Activated naive CD4-positive, alpha-beta T cell treated with anti-CD3 and anti-CD28 coated beads for 36 hours (primary cell): ENCODE measurements around the gene GLIS2. TPM values are rescaled to one million over a fixed set of nuclear protein-coding genes. Genes with fewer than 3 reads are reported as not detected.

Source experiments
- CTCF ChIA-PET: fragments of 350-600 bp; sonication (Branson Sonifier 250); formaldehyde crosslinking; loops from one replicate; lab custom pipeline; 2021; ENCODE audit warnings: antibody characterized with exemption; lab: Charles Lee
- DNase-seq: peaks from one replicate; pipeline ENCODE4 v3.0.0-alpha.2; 2020
- H3K27ac Mint-ChIP-seq: one replicate; pipeline ENCODE4 v1.8.0; 2021; ENCODE audit warnings: mild to moderate bottlenecking, mixed read lengths
- H3K27me3 Mint-ChIP-seq: one replicate; pipeline ENCODE4 v1.8.0; 2021; ENCODE audit warnings: low read depth, mixed read lengths
- H3K36me3 Mint-ChIP-seq: one replicate; pipeline ENCODE4 v1.8.0; 2021; ENCODE audit warnings: low read depth, mixed read lengths
- H3K4me1 Mint-ChIP-seq: one replicate; pipeline ENCODE4 v1.8.0; 2021; ENCODE audit warnings: low read depth, mixed read lengths
- H3K4me3 Mint-ChIP-seq: one replicate; pipeline ENCODE4 v1.8.0; 2021; ENCODE audit warnings: mild to moderate bottlenecking, moderate library complexity, mixed read lengths
- H3K9me3 Mint-ChIP-seq: one replicate; pipeline ENCODE4 v1.8.0; 2021; ENCODE audit warnings: mixed read lengths
- intact Hi-C: fragments of 100-400 bp; cut with micrococcal nuclease; formaldehyde crosslinking; loops from one replicate; pipeline ENCODE4 v1.15.1; 2023
- total RNA-seq, 2 experiments: library from RNA; stranded (reverse); gene quantifications; one replicate each; pipeline ENCODE4 v1.2.3, GENCODE V29; 2021

GLIS2 gene
- under 1 TPM; 0.12 to 0.24 TPM for total RNA-seq

- peaks cover 11% of the 10 kb centered on the region for H3K4me1 Mint-ChIP-seq
- no peak for DNase-seq
- peaks cover 11% of the 10 kb centered on the region for H3K27me3 Mint-ChIP-seq
- intact Hi-C loops = loop anchor here (1.0 kb wide), 1 partner anchor 8 kb away; no protein-coding TSS in a partner anchor
- no peaks in the 10 kb centered on the region for H3K9me3 Mint-ChIP-seq
- no peak within 1 kb of the TSS for H3K27ac Mint-ChIP-seq
- H3K36me3 Mint-ChIP-seq = no peaks in the 10 kb centered on the region
- peak within 1 kb of the TSS; percentile 77 for H3K4me3 Mint-ChIP-seq
- CTCF ChIA-PET = interaction anchor here (1.0 kb wide), 1 partner anchor 16 kb away, joined by 4 read pairs; no protein-coding TSS in a partner anchor
Observed at GRCh38 chr16:4315186-4316107, at the start of gene GLIS2. Gene GLIS2, plus strand, starts transcription at chr16:4316067. Its CDS starts 16,214 bp downstream, at chr16:4332281.

GRCh38 chr16:4266372-4266771, 49.5 kb upstream of the GLIS2 start:
- Mint-ChIP-seq H3K36me3 (peaks cover 18% of the 10 kb centered on the region), H3K4me3 (no peak overlapping the region), H3K9me3 (no peaks in the 10 kb centered on the region), H3K4me1 (peaks cover 20% of the 10 kb centered on the region), H3K27me3 (no peaks in the 10 kb centered on the region), H3K27ac (no peak overlapping the region)
- intact Hi-C loops = no loop called here
- DNase-seq = no peak
- CTCF ChIA-PET = interaction anchor here (1.3 kb wide), 1 partner anchor 13 kb away, joined by 6 read pairs; no protein-coding TSS in a partner anchor

- Mint-ChIP-seq H3K9me3 (no peaks in the 10 kb centered on the region), H3K4me3 (peak overlapping the region; percentile 27), H3K27ac (no peak overlapping the region), H3K36me3 (peaks cover 3% of the 10 kb centered on the region), H3K4me1 (peaks cover 18% of the 10 kb centered on the region), H3K27me3 (no peaks in the 10 kb centered on the region)
- CTCF ChIA-PET = interaction anchor here (0.6 to 3.4 kb wide), 4 partner anchors 10 to 314 kb away, joined by 3 to 24 read pairs (median 3); no protein-coding TSS in a partner anchor
- no peak for DNase-seq
- intact Hi-C loops = loop anchor here (5.0 kb wide), 5 partner anchors 57 to 687 kb away; partner anchors contain the start of genes HMOX2, SEC14L5 and ZNF500
Observed at GRCh38 chr16:4270091-4270490, 45.8 kb upstream of the GLIS2 start.

- no peaks in the 10 kb centered on the region for H3K27me3 Mint-ChIP-seq
- peak overlapping the region; percentile 94 for H3K27ac Mint-ChIP-seq
- peak overlapping the region; percentile 86 for H3K4me3 Mint-ChIP-seq
- CTCF ChIA-PET = interaction anchor here (0.6 to 3.4 kb wide), 4 partner anchors 9 to 193 kb away, joined by 3 to 24 read pairs (median 6); no protein-coding TSS in a partner anchor
- peak; percentile 22 for DNase-seq
- H3K4me1 Mint-ChIP-seq = peaks cover 18% of the 10 kb centered on the region
- intact Hi-C loops = loop anchor here (5.0 kb wide), 5 partner anchors 57 to 687 kb away; partner anchors contain the start of genes HMOX2, SEC14L5 and ZNF500
- no peaks in the 10 kb centered on the region for H3K9me3 Mint-ChIP-seq
- peaks cover 3% of the 10 kb centered on the region for H3K36me3 Mint-ChIP-seq
Observed at GRCh38 chr16:4270595-4270994, 45.3 kb upstream of the GLIS2 start.

- DNase-seq = peak; percentile 95
- Mint-ChIP-seq H3K27ac (peak overlapping the region; percentile 94), H3K4me1 (peaks cover 12% of the 10 kb centered on the region), H3K9me3 (no peaks in the 10 kb centered on the region), H3K27me3 (no peaks in the 10 kb centered on the region), H3K4me3 (peak overlapping the region; percentile 86), H3K36me3 (peaks cover 3% of the 10 kb centered on the region)
- CTCF ChIA-PET = interaction anchor here (0.7 to 3.4 kb wide), 5 partner anchors 9 to 697 kb away, joined by 3 to 24 read pairs (median 4); no protein-coding TSS in a partner anchor
- intact Hi-C loops = loop anchor here (1.0 to 5.0 kb wide), 9 partner anchors 17 to 686 kb away; partner anchors contain the start of genes DNAJA3, HMOX2, SEC14L5 and ZNF500
Observed at GRCh38 chr16:4271176-4272113, 44.4 kb upstream of the GLIS2 start.

GRCh38 chr16:4272114-4272956, 43.5 kb upstream of the GLIS2 start:
- Mint-ChIP-seq H3K4me3 (peak overlapping the region; percentile 90), H3K27ac (peak overlapping the region; percentile 78), H3K36me3 (peaks cover 3% of the 10 kb centered on the region), H3K4me1 (peaks cover 11% of the 10 kb centered on the region), H3K9me3 (no peaks in the 10 kb centered on the region), H3K27me3 (no peaks in the 10 kb centered on the region)
- intact Hi-C loops = loop anchor here (5.0 kb wide), 5 partner anchors 55 to 685 kb away; partner anchors contain the start of genes HMOX2, SEC14L5 and ZNF500
- CTCF ChIA-PET = interaction anchor here (0.7 to 3.4 kb wide), 6 partner anchors 12 to 698 kb away, joined by 3 to 24 read pairs (median 5); partner anchors contain the start of gene ANKS3
- peak; percentile 50 for DNase-seq

GRCh38 chr16:4273858-4274311, 42.0 kb upstream of the GLIS2 start:
- H3K4me3 Mint-ChIP-seq = peak overlapping the region; percentile 69
- H3K9me3 Mint-ChIP-seq = no peaks in the 10 kb centered on the region
- intact Hi-C loops = loop anchor here (5.0 kb wide), 5 partner anchors 53 to 683 kb away; partner anchors contain the start of genes HMOX2, SEC14L5 and ZNF500
- CTCF ChIA-PET = interaction anchor here (0.6 to 1.9 kb wide), 8 partner anchors 12 to 403 kb away, joined by 3 to 8 read pairs (median 4); no protein-coding TSS in a partner anchor
- DNase-seq = peak; percentile 67
- H3K27me3 Mint-ChIP-seq = no peaks in the 10 kb centered on the region
- no peaks in the 10 kb centered on the region for H3K36me3 Mint-ChIP-seq
- H3K4me1 Mint-ChIP-seq = peaks cover 4% of the 10 kb centered on the region
- H3K27ac Mint-ChIP-seq = no peak overlapping the region

GRCh38 chr16:4275861-4276260, 40.0 kb upstream of the GLIS2 start:
- Mint-ChIP-seq H3K9me3 (peaks cover 2% of the 10 kb centered on the region), H3K4me1 (peaks cover 1% of the 10 kb centered on the region), H3K27me3 (no peaks in the 10 kb centered on the region), H3K36me3 (no peaks in the 10 kb centered on the region), H3K27ac (no peak overlapping the region), H3K4me3 (no peak overlapping the region)
- CTCF ChIA-PET = interaction anchor here (0.7 to 1.6 kb wide), 2 partner anchors 13 to 56 kb away, joined by 3 to 5 read pairs; no protein-coding TSS in a partner anchor
- intact Hi-C loops = no loop called here
- DNase-seq = no peak

GRCh38 chr16:4277987-4278513, 37.8 kb upstream of the GLIS2 start:
- intact Hi-C loops = no loop called here

GRCh38 chr16:4280625-4281024, 35.2 kb upstream of the GLIS2 start:
- intact Hi-C loops = no loop called here
- no peak overlapping the region for H3K4me3 Mint-ChIP-seq
- H3K27me3 Mint-ChIP-seq = peaks cover 7% of the 10 kb centered on the region
- H3K9me3 Mint-ChIP-seq = peaks cover 2% of the 10 kb centered on the region
- CTCF ChIA-PET = no interaction called here
- no peaks in the 10 kb centered on the region for H3K4me1 Mint-ChIP-seq
- H3K27ac Mint-ChIP-seq = no peak overlapping the region
- H3K36me3 Mint-ChIP-seq = no peaks in the 10 kb centered on the region
- no peak for DNase-seq

More at GRCh38 chr16:4277987-4278513, 37.8 kb upstream of the GLIS2 start:
- no peak for DNase-seq
- CTCF ChIA-PET = interaction anchor here (0.6 to 1.5 kb wide), 3 partner anchors 15 to 52 kb away, joined by 3 read pairs; no protein-coding TSS in a partner anchor
- H3K4me3 Mint-ChIP-seq = no peak overlapping the region
- H3K36me3 Mint-ChIP-seq = no peaks in the 10 kb centered on the region
- peaks cover 2% of the 10 kb centered on the region for H3K9me3 Mint-ChIP-seq
- no peaks in the 10 kb centered on the region for H3K27me3 Mint-ChIP-seq
- peaks cover 1% of the 10 kb centered on the region for H3K4me1 Mint-ChIP-seq
- H3K27ac Mint-ChIP-seq = no peak overlapping the region
